ENCODE measurements around the gene KLHL12. TPM values are rescaled to one million over a fixed set of nuclear protein-coding genes. Genes with fewer than 3 reads are reported as not detected.

Gene KLHL12
- total RNA-seq (2021; fragmentation: NEBNext Ultra II Directional; extraction: Animal tissue kit (Norgen Biotek cat#: 25700)) (29.9 and 33.3 TPM in 2 replicates), polyA plus RNA-seq (2011; rRNA removed) (22.3 and 27.2 TPM in 2 replicates), polyA minus RNA-seq (2011; rRNA and poly(A)+ RNA removed) (53.7 and 75.9 TPM in 2 replicates)
- 32.5 TPM for polyA plus RNA-seq (2011; cell fraction: cytosol; rRNA removed)
- polyA plus RNA-seq (2011; cell fraction: nucleus; rRNA removed), result 22.4 TPM
- polyA plus RNA-seq (2012, experiment 1 of 2), result 26.4 to 30.7 TPM (median 26.8 TPM) in 4 replicates
- polyA plus RNA-seq (2012, experiment 2 of 2), result 2.3 TPM
- 13.1 TPM for polyA plus RNA-seq (2013, experiment 1 of 2)
- polyA plus RNA-seq (2013, experiment 2 of 2), result 13.2 TPM
- 15.3 TPM for polyA minus RNA-seq (2011; cell fraction: cytosol; rRNA and poly(A)+ RNA removed)
- polyA minus RNA-seq (2011; cell fraction: nucleus; rRNA and poly(A)+ RNA removed), result 20.5 TPM
- long read RNA-seq, experiment 1, partial matches to known transcripts, result 18 of 37 reads
- long read RNA-seq, experiment 1, other reads (novel, unspliced or antisense), result 18 of 37 reads
- long read RNA-seq, experiment 2, partial matches to known transcripts, result 3 of 6 reads
- long read RNA-seq, experiment 2, other reads (novel, unspliced or antisense), result 3 of 6 reads

DNA sequence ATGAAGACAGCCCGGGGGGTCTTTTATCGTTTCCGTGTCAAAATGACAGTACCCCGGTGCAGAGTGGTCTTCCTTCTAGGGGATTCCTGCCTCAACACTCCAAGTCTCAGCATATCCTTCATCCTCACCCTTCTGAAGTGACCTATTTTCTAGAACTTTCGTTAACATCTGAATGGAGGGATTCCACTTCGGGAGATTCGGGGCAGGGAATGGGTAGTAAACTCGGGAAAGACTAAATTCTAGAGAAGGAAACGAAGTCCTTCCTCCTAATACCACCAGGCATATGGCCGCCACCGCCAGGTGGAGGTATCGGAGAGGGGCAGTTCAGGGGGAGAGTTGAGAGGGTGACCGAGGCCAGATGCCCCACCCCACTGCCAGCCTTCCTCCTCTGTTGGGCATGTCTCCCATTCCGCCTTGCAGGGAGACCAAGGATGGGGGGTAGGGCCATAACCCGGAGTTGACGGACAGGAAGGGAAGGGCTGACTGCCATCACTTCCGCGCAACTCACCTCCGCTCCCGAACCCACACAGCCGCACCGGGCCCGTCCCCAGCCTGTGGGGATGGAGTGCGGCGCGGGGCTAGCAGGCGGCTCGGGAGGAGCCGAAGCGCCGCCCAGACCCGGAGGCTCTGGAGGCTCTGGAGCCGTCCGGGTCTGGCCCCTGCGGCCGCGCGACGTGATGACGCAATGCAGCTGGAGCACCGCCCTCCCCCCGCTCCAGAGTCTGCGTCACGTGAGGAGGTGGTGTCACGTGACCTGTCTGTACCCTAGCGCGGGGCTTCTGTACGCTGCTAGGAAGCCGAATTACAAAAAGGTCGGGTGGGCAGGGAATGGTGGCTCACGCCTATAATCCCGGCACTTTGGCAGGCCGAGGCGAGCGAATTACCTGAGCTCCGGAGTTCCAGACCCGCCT is at the start of gene KLHL12:
KLHL12 (minus strand) TSS at position 654 of the 911 bp plus-strand sequence. CDS start 2,072 bp downstream, outside the sequence.
- Histone ChIP-seq H2BK120ac (replicated peaks; ENCODE audit: low read depth, low read length) (no peak within 1 kb of the TSS), H3K4me3 (ENCODE audit: extremely low read depth in 1 of 4, insufficient read depth in 2 of 4, low read depth in 3 of 4, low read length in 4 of 4) (peak within 1 kb of the TSS; percentile 52 to 90 (median 87)), H3K23ac (ENCODE audit: insufficient read length) (no peak within 1 kb of the TSS), H3K79me1 (ENCODE audit: low read depth, low read length) (no peaks in the 10 kb centered on the region), H4K20me1 (replicated peaks in 1 of 2; ENCODE audit: control insufficient read depth in 1 of 2, insufficient read depth in 2 of 2, low read length in 2 of 2) (no peaks in the 10 kb centered on the region), H3K9me3 (ENCODE audit: insufficient read depth in 2 of 2, low read depth in 1 of 2, low read length in 1 of 2) (no peaks in the 10 kb centered on the region), H2AFZ (ENCODE audit: low read length) (peak within 1 kb of the TSS; percentile 66; the same call in 1 of the 2 replicates), H3K14ac (ENCODE audit: insufficient read length) (no peak within 1 kb of the TSS), H2BK5ac (ENCODE audit: low read depth, low read length) (peak within 1 kb of the TSS; percentile 86), H3K56ac (replicated peaks; ENCODE audit: insufficient read length, low read depth, low read length) (peak within 1 kb of the TSS; percentile 73), H2BK15ac (ENCODE audit: low read length) (peak within 1 kb of the TSS; percentile 89; the same call in 1 of the 2 replicates), H4K5ac (ENCODE audit: insufficient read length, low read depth, low read length) (peak within 1 kb of the TSS; percentile 78), H3K18ac (ENCODE audit: extremely low read depth, low read length) (peak within 1 kb of the TSS; percentile 86), H4K91ac (replicated peaks; ENCODE audit: insufficient read length, low read length) (no peak within 1 kb of the TSS), H2AK5ac (ENCODE audit: low read depth, low read length) (no peak within 1 kb of the TSS), H4K8ac (ENCODE audit: extremely low read depth, insufficient read depth, low read length) (peak within 1 kb of the TSS; percentile 98), H3K4me2 (ENCODE audit: insufficient read depth in 1 of 2, low read depth in 2 of 2, low read length in 2 of 2) (peak within 1 kb of the TSS; percentile 42 to 72), H2BK12ac (ENCODE audit: low read depth, low read length) (0 out of 2 replicates have a peak within 1 kb of the TSS, but pooled peaks have one; percentile 35), H3K4me1 (replicated peaks in 1 of 4; ENCODE audit: control insufficient read depth in 3 of 4, insufficient read depth in 4 of 4, low read length in 3 of 4) (no peaks in the 10 kb centered on the region), H2BK20ac (ENCODE audit: low read length) (no peak within 1 kb of the TSS), H3K36me3 (ENCODE audit: control insufficient read depth in 2 of 4, insufficient read depth in 4 of 4, low read length in 3 of 4) (peaks cover 0 to 7% (median 0%) of the 10 kb centered on the region in 4 experiments; a peak in 2 of 8 replicates), H3K23me2 (ENCODE audit: low read depth, low read length) (no peaks in the 10 kb centered on the region), H3K9ac (replicated peaks in 1 of 4; ENCODE audit: extremely low read depth in 1 of 4, low read depth in 3 of 4, low read length in 3 of 4) (peak within 1 kb of the TSS; percentile 35 to 87 (median 74)), H3K79me2 (ENCODE audit: control insufficient read depth in 1 of 2, insufficient read depth in 2 of 2, low read length in 2 of 2) (no peaks in the 10 kb centered on the region), H3K4ac (replicated peaks; ENCODE audit: insufficient read length, low read depth, low read length) (no peak within 1 kb of the TSS), H3K27ac (ENCODE audit: low read depth, low read length) (peak within 1 kb of the TSS; percentile 90), H3K27me3 (replicated peaks in 1 of 4; ENCODE audit: control insufficient read depth in 3 of 4, extremely low read depth in 1 of 4, insufficient read depth in 3 of 4, low read length in 3 of 4) (no peaks in the 10 kb centered on the region)
- peak; percentile 93 to 96 for DNase-seq (ENCODE audit: low read depth in 1 of 2, low spot score in 2 of 2)
- no peak for FAIRE-seq
- ChIA-PET POLR2A (ENCODE audit: partially characterized antibody) (interaction anchor here (0.7 to 1.3 kb wide), 9 partner anchors 11 to 79 kb away, joined by 3 to 18 read pairs (median 4); partner anchors contain the start of genes RABIF and TMEM183A), CTCF (ENCODE audit: partially characterized antibody) (interaction anchor here (0.6 to 2.2 kb wide), 5 partner anchors 72 to 381 kb away, joined by 3 to 7 read pairs (median 3); partner anchors contain the start of gene TMEM183A)
- 3% methylated on average over 57 of the region's 57 CpGs; no CpG with 5 or more reads in 1 of the 2 experiments for WGBS, 2 experiments (ENCODE audit: extremely low coverage in 1 of 2, insufficient coverage in 1 of 2, insufficient read length in 1 of 2, insufficient replicate concordance in 2 of 2, low coverage in 1 of 2, low lambda C conversion rate in 2 of 2, missing lambda C conversion rate in 1 of 2)
- TF ChIP-seq FOSL1 (IDR thresholded peaks at IDR 0.05; ENCODE audit: insufficient read depth, low read depth, low read length), result peak; percentile 39; the same call in 1 of the 2 replicates
- TF ChIP-seq SP2 (IDR thresholded peaks at IDR 0.05; ENCODE audit: low read length), result no peak
- no peak for TF ChIP-seq TEAD4 (IDR thresholded peaks at IDR 0.05; ENCODE audit: low read depth, low read length)
- peak; percentile 99 for TF ChIP-seq RBBP5 (IDR thresholded peaks at IDR 0.05; ENCODE audit: borderline replicate concordance, low read depth, low read length)
- peak; percentile 23 for TF ChIP-seq KDM5A (IDR thresholded peaks at IDR 0.05; ENCODE audit: low read length)
- TF ChIP-seq, protein P1, sequence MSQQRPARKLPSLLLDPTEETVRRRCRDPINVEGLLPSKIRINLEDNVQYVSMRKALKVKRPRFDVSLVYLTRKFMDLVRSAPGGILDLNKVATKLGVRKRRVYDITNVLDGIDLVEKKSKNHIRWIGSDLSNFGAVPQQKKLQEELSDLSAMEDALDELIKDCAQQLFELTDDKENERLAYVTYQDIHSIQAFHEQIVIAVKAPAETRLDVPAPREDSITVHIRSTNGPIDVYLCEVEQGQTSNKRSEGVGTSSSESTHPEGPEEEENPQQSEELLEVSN (IDR thresholded peaks at IDR 0.05), result peak; percentile 53
- peak; percentile 97 for TF ChIP-seq CEBPB (IDR thresholded peaks at IDR 0.05; ENCODE audit: low read depth, low read length)
